Measurements from ENCODE around the gene RAI1. TPM values are rescaled to one million over a fixed set of nuclear protein-coding genes. Genes with fewer than 3 reads are reported as not detected.
"Not testable (repeated sequence)": the region's sequence is repeated elsewhere in the genome, so short reads cannot be mapped to it uniquely, and the experiment has no call there.

Gene RAI1
- total and polyA plus RNA-seq, 2 of the 8 experiments (the other 6 are each of a cell fraction or from before 2014, with no cell fraction given) = 0.39 to 1.2 TPM

GRCh38 chr17:17645148-17645547 lies 36.1 kb upstream of the RAI1 start:
- H3K23ac ChIP-seq (ENCODE audit: insufficient read length); H3K4me2 ChIP-seq (ENCODE audit: insufficient read depth in 1 of 2, low read depth in 2 of 2, low read length in 2 of 2); H3K9me3 ChIP-seq (ENCODE audit: insufficient read depth in 2 of 2, low read depth in 1 of 2, low read length in 1 of 2); H3K14ac ChIP-seq (ENCODE audit: insufficient read length); H3K23me2 ChIP-seq (ENCODE audit: low read depth, low read length); H3K9ac ChIP-seq (replicated peaks in 1 of 4; ENCODE audit: extremely low read depth in 1 of 4, low read depth in 3 of 4, low read length in 3 of 4); H3K79me1 ChIP-seq (ENCODE audit: low read depth, low read length); H3K27me3 ChIP-seq (replicated peaks in 1 of 4; ENCODE audit: control insufficient read depth in 3 of 4, extremely low read depth in 1 of 4, insufficient read depth in 3 of 4, low read length in 3 of 4); H4K8ac ChIP-seq (ENCODE audit: extremely low read depth, insufficient read depth, low read length); H3K79me2 ChIP-seq (ENCODE audit: control insufficient read depth in 1 of 2, insufficient read depth in 2 of 2, low read length in 2 of 2); DNase-seq (ENCODE audit: low read depth in 1 of 2, low spot score in 2 of 2); H2AFZ ChIP-seq (ENCODE audit: low read length); H3K4ac ChIP-seq (replicated peaks; ENCODE audit: insufficient read length, low read depth, low read length); H4K20me1 ChIP-seq (replicated peaks in 1 of 2; ENCODE audit: control insufficient read depth in 1 of 2, insufficient read depth in 2 of 2, low read length in 2 of 2); POLR2A ChIA-PET (ENCODE audit: partially characterized antibody); H2BK15ac ChIP-seq (ENCODE audit: low read length); H4K91ac ChIP-seq (replicated peaks; ENCODE audit: insufficient read length, low read length); H4K5ac ChIP-seq (ENCODE audit: insufficient read length, low read depth, low read length); H2BK20ac ChIP-seq (ENCODE audit: low read length); FAIRE-seq; H2BK5ac ChIP-seq (ENCODE audit: low read depth, low read length); H2BK12ac ChIP-seq (ENCODE audit: low read depth, low read length); H2BK120ac ChIP-seq (replicated peaks; ENCODE audit: low read depth, low read length); H2AK5ac ChIP-seq (ENCODE audit: low read depth, low read length); H3K27ac ChIP-seq (ENCODE audit: low read depth, low read length); H3K56ac ChIP-seq (replicated peaks; ENCODE audit: insufficient read length, low read depth, low read length); H3K4me1 ChIP-seq (replicated peaks in 1 of 4; ENCODE audit: control insufficient read depth in 3 of 4, insufficient read depth in 4 of 4, low read length in 3 of 4); H3K18ac ChIP-seq (ENCODE audit: extremely low read depth, low read length); H3K4me3 ChIP-seq (ENCODE audit: extremely low read depth in 1 of 4, insufficient read depth in 2 of 4, low read depth in 3 of 4, low read length in 4 of 4); H3K36me3 ChIP-seq (ENCODE audit: control insufficient read depth in 2 of 4, insufficient read depth in 4 of 4, low read length in 3 of 4): not testable (repeated sequence)
- CTCF ChIA-PET (ENCODE audit: partially characterized antibody) = interaction anchor here (0.6 to 1.1 kb wide), 2 partner anchors 25 to 292 kb away, joined by 3 to 4 read pairs; no protein-coding TSS in a partner anchor
- WGBS, 2 experiments (ENCODE audit: extremely low coverage in 1 of 2, insufficient coverage in 1 of 2, insufficient read length in 1 of 2, insufficient replicate concordance in 2 of 2, low coverage in 1 of 2, low lambda C conversion rate in 2 of 2, missing lambda C conversion rate in 1 of 2) = 72% methylated on average over 4 of the region's 4 CpGs; no CpG with 5 or more reads in 1 of the 2 experiments

All from H1 (cell line).